ENCODE data around the gene PNPLA1. TPM values are rescaled to one million over a fixed set of nuclear protein-coding genes. Genes with fewer than 3 reads are reported as not detected.

The PNPLA1 gene
- total and polyA plus RNA-seq, 4 donors = 0.20 to 0.27 TPM; not detected in 2

DNA sequence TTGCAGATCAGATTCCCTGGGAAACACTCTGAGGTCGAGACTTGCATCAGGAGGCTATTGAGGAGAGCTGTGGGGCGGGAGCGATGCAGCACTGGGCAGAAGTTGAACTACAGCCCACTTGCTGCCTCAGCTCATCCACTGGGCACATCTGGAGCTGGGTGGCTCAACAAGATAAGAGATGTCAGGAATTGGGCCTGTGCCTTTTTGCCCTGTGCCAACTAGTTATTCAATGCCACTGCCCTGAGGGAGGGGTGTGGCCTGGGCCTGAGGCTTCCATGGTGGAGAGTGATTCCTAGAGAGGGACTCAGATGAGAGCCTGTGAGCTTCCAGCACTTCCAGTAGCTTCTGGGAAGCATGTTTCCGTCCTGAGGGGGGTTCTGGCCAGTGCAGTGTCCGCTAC lies 40.6 kb upstream of the PNPLA1 start:
- Histone ChIP-seq H3K4me3 (ENCODE audit: low read depth, low read length) (no peak overlapping the region), H3K27me3 (ENCODE audit: control insufficient read depth, insufficient read depth, low read length) (no peaks in the 10 kb centered on the region), H3K27ac (ENCODE audit: low read depth, low read length) (no peak overlapping the region), H3K9me3 (ENCODE audit: control insufficient read depth, insufficient read depth, low read length) (no peaks in the 10 kb centered on the region), H3K36me3 (ENCODE audit: control insufficient read depth, insufficient read depth, low read length) (peaks cover 57% of the 10 kb centered on the region), H3K4me1 (ENCODE audit: control insufficient read depth, insufficient read depth, low read length) (peaks cover 21% of the 10 kb centered on the region)
- 93% methylated on average over 3 of the region's 5 CpGs for WGBS (ENCODE audit: insufficient coverage)
- no peak for DNase-seq (ENCODE audit: low read depth in 4 of 6, low spot score in 6 of 6)

DNA sequence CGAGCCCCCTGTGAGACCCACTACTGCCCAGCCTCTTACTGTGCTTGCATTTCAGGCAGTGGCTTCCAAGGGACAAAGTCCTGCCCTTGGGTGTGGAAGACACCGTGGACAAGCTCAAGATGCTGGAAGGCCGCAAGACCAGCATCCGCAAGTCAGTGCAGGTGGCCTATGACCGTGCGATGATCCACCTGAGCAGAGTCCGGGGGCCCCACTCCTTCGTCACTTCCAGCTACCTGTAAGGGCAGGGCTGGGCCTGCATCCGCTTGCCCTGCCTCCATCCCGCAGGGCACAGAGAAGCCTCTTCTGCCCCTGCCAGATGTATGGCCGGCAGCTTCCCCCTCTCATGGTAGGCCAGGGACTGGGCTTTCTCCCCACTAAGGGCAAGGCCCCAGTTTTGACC lies 39.5 kb upstream of the PNPLA1 start:
- WGBS (ENCODE audit: insufficient coverage) = 96% methylated on average over 11 of the region's 11 CpGs
- no peaks in the 10 kb centered on the region for H3K27me3 ChIP-seq (ENCODE audit: control insufficient read depth, insufficient read depth, low read length)
- H3K4me1 ChIP-seq (ENCODE audit: control insufficient read depth, insufficient read depth, low read length) = peaks cover 17% of the 10 kb centered on the region
- no peaks in the 10 kb centered on the region for H3K9me3 ChIP-seq (ENCODE audit: control insufficient read depth, insufficient read depth, low read length)
- H3K27ac ChIP-seq (ENCODE audit: low read depth, low read length) = no peak overlapping the region
- no peak overlapping the region for H3K4me3 ChIP-seq (ENCODE audit: low read depth, low read length)
- peaks cover 48% of the 10 kb centered on the region for H3K36me3 ChIP-seq (ENCODE audit: control insufficient read depth, insufficient read depth, low read length)
- no peak for DNase-seq (ENCODE audit: low read depth in 4 of 6, low spot score in 6 of 6)

DNA sequence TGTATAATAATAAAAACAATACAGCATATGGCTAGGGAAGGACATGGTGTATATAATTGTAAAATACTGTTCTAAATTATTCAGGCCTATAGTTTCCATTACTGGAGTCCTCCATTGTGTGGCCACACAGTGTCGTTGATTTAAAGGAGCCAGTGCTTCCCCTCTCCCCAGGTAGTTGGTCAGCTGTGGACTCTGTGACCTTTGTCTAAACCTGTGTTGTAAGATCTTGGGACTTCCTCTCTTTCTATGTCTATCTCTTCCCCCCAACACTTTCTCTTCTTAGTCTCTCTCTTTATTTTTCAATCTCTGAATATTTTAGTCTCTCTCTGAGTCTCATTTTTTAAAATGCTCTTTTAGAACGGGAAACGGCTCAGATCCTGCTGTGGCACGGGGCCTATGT lies 37.7 kb upstream of the PNPLA1 start:
- Histone ChIP-seq H3K36me3 (ENCODE audit: control insufficient read depth, insufficient read depth, low read length) (peaks cover 53% of the 10 kb centered on the region), H3K9me3 (ENCODE audit: control insufficient read depth, insufficient read depth, low read length) (no peaks in the 10 kb centered on the region), H3K4me3 (ENCODE audit: low read depth, low read length) (no peak overlapping the region), H3K27ac (ENCODE audit: low read depth, low read length) (no peak overlapping the region), H3K4me1 (ENCODE audit: control insufficient read depth, insufficient read depth, low read length) (peaks cover 16% of the 10 kb centered on the region), H3K27me3 (ENCODE audit: control insufficient read depth, insufficient read depth, low read length) (no peaks in the 10 kb centered on the region)
- no peak for DNase-seq (ENCODE audit: low read depth in 4 of 6, low spot score in 6 of 6)
- 80% methylated on average over 1 of the region's 4 CpGs for WGBS (ENCODE audit: insufficient coverage)

DNA sequence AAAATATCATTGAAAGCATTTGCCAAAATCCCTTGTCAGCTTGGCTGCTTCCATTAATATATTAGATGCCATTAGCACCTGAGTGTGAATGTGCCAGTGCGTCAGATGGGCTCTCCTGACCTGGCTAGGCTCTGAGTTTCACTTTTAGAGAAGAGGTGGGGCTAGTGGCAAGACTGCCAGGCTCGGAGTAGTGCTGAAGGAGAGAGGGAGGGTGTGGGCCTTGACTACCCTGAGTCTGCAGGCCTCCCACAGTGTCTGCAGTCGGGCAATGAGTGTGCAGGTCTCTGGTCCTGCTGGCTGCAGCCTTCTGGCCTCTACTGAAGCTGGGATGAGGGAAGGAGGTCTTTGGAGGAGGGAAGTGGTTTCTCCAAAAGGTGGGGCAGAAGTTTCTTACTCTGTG lies 34.6 kb upstream of the PNPLA1 start:
- Histone ChIP-seq H3K4me1 (ENCODE audit: control insufficient read depth, insufficient read depth, low read length) (no peaks in the 10 kb centered on the region), H3K27ac (ENCODE audit: low read depth, low read length) (no peak overlapping the region), H3K4me3 (ENCODE audit: low read depth, low read length) (no peak overlapping the region), H3K9me3 (ENCODE audit: control insufficient read depth, insufficient read depth, low read length) (no peaks in the 10 kb centered on the region), H3K27me3 (ENCODE audit: control insufficient read depth, insufficient read depth, low read length) (no peaks in the 10 kb centered on the region), H3K36me3 (ENCODE audit: control insufficient read depth, insufficient read depth, low read length) (peaks cover 29% of the 10 kb centered on the region)
- DNase-seq (ENCODE audit: low read depth in 4 of 6, low spot score in 6 of 6) = no peak
- WGBS (ENCODE audit: insufficient coverage) = 38% methylated on average over 3 of the region's 3 CpGs

DNA sequence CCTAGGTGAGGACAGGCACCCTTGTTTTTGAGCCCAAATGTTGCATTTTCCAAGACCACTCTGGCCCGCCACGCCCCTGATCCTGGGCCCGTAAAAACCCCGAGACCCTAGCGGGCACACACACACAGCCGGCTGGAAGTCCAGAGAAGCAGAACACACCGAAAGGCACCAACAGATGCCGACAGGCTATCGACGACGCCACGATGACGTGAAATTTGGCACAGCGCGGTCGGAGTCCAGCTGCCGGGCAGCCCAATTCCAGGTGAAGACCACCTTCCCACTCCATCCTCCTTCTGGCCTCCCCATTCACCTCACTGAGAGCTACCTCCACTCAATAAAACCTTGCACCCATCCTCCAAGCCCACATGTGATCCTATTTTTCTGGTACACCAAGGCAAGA lies 34.0 kb upstream of the PNPLA1 start:
- no peak overlapping the region for H3K27ac ChIP-seq (ENCODE audit: low read depth, low read length)

DNA sequence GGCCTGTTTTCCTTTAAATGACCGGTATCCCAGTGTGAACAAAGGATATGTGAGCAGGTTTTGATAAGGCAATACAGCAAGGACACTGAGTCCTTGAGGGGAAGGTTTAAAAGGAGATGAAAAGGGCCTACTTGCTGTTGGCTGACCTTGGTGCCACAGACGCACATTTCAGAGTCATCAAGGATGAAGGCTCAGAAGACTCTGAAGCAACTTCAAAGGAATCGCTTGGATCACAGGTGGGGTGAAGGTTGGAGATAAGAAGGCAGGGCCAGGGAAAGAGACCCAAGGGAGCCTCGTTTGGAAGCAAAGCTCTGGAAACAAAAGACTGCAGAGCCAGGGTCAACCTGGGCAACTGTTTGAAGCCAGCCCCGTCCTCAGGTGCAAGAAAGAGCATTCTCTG lies 30.1 kb upstream of the PNPLA1 start:
- Histone ChIP-seq H3K27ac (ENCODE audit: low read depth, low read length) (no peak overlapping the region), H3K4me1 (ENCODE audit: control insufficient read depth, insufficient read depth, low read length) (peaks cover 3% of the 10 kb centered on the region), H3K27me3 (ENCODE audit: control insufficient read depth, insufficient read depth, low read length) (no peaks in the 10 kb centered on the region), H3K9me3 (ENCODE audit: control insufficient read depth, insufficient read depth, low read length) (no peaks in the 10 kb centered on the region), H3K4me3 (ENCODE audit: low read depth, low read length) (no peak overlapping the region), H3K36me3 (ENCODE audit: control insufficient read depth, insufficient read depth, low read length) (peaks cover 9% of the 10 kb centered on the region)
- no peak for DNase-seq (ENCODE audit: low read depth in 4 of 6, low spot score in 6 of 6)
- WGBS (ENCODE audit: insufficient coverage) = 68% methylated on average over 5 of the region's 5 CpGs

More for the DNA sequence above, 34.0 kb upstream of the PNPLA1 start:
- WGBS (ENCODE audit: insufficient coverage) = 94% methylated on average over 17 of the region's 17 CpGs
- DNase-seq (ENCODE audit: low read depth in 4 of 6, low spot score in 6 of 6) = no peak
- H3K4me1 ChIP-seq (ENCODE audit: control insufficient read depth, insufficient read depth, low read length) = no peaks in the 10 kb centered on the region
- H3K36me3 ChIP-seq (ENCODE audit: control insufficient read depth, insufficient read depth, low read length) = peaks cover 23% of the 10 kb centered on the region
- no peak overlapping the region for H3K4me3 ChIP-seq (ENCODE audit: low read depth, low read length)
- H3K9me3 ChIP-seq (ENCODE audit: control insufficient read depth, insufficient read depth, low read length) = no peaks in the 10 kb centered on the region
- no peaks in the 10 kb centered on the region for H3K27me3 ChIP-seq (ENCODE audit: control insufficient read depth, insufficient read depth, low read length)

DNA sequence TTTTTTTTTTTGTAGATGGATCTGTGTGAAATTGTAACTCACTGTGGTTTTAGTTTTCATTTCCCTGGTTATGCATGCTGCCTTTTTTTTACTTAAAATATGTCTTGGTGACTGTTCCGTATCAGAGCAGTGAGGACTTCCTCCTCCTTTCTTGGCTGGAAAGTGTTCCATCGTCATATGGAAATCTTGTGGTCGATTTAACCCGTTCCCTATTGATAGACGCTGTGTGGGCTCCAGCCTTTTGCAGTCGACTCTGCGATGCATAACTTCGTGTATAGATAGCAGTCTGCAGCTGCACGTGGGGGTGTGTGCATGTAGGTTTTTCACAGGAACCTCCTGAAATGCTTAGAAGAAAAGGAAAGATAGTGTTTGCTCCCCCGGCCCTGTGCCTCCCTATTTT lies 28.1 kb upstream of the PNPLA1 start:
- Histone ChIP-seq H3K36me3 (ENCODE audit: control insufficient read depth, insufficient read depth, low read length) (no peaks in the 10 kb centered on the region), H3K4me1 (ENCODE audit: control insufficient read depth, insufficient read depth, low read length) (peaks cover 8% of the 10 kb centered on the region), H3K27ac (ENCODE audit: low read depth, low read length) (no peak overlapping the region), H3K4me3 (ENCODE audit: low read depth, low read length) (no peak overlapping the region), H3K27me3 (ENCODE audit: control insufficient read depth, insufficient read depth, low read length) (no peaks in the 10 kb centered on the region), H3K9me3 (ENCODE audit: control insufficient read depth, insufficient read depth, low read length) (no peaks in the 10 kb centered on the region)
- WGBS (ENCODE audit: insufficient coverage) = 60% methylated on average over 3 of the region's 10 CpGs
- no peak for DNase-seq (ENCODE audit: low read depth in 4 of 6, low spot score in 6 of 6)

DNA sequence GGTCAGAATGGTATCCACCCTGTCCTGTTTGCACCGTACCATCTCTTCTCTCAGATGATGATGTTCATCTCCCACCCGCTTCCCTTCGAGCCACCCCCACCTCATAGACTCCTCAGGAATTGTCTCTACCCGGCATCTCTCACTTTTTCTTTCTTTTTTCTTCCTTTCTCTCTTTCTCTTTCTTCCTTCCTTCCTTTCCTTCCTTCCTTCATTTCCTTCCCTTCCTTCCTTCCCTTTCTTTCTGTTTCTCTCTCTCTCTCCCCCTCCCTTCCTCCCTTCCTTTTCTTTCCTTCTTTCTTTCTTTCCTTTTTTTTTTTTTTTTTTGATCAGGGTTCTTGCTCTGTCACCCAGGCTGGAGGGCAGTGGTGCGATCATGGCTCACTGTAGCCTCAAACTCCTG lies 27.7 kb upstream of the PNPLA1 start:
- H3K4me3 ChIP-seq (ENCODE audit: low read depth, low read length) = no peak overlapping the region
- DNase-seq (ENCODE audit: low read depth in 4 of 6, low spot score in 6 of 6) = no peak
- no peaks in the 10 kb centered on the region for H3K27me3 ChIP-seq (ENCODE audit: control insufficient read depth, insufficient read depth, low read length)
- no peaks in the 10 kb centered on the region for H3K9me3 ChIP-seq (ENCODE audit: control insufficient read depth, insufficient read depth, low read length)
- WGBS (ENCODE audit: insufficient coverage) = 86% methylated on average over 5 of the region's 5 CpGs
- H3K4me1 ChIP-seq (ENCODE audit: control insufficient read depth, insufficient read depth, low read length) = peaks cover 8% of the 10 kb centered on the region
- H3K27ac ChIP-seq (ENCODE audit: low read depth, low read length) = no peak overlapping the region
- H3K36me3 ChIP-seq (ENCODE audit: control insufficient read depth, insufficient read depth, low read length) = no peaks in the 10 kb centered on the region

DNA sequence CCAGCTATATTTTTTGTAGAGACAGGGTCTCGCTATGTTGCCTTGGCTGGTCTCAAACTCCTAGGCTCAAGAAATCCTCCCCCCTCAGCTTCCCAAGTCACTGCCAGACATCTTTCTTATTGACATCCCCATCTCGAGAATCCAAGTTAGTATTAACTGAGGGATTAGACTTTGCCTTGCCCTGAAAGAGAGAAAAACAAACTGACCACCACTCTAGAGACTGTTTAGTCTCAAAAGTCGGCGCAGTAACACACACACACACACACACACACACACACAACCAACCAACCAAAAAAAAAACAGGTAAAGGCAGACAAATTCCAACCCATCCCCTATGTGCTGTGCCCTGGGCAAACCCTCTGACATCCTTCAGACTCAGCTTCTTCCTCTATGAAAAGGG lies 27.2 kb upstream of the PNPLA1 start:
- Histone ChIP-seq H3K36me3 (ENCODE audit: control insufficient read depth, insufficient read depth, low read length) (no peaks in the 10 kb centered on the region), H3K9me3 (ENCODE audit: control insufficient read depth, insufficient read depth, low read length) (no peaks in the 10 kb centered on the region), H3K27ac (ENCODE audit: low read depth, low read length) (no peak overlapping the region), H3K4me1 (ENCODE audit: control insufficient read depth, insufficient read depth, low read length) (peaks cover 8% of the 10 kb centered on the region), H3K27me3 (ENCODE audit: control insufficient read depth, insufficient read depth, low read length) (no peaks in the 10 kb centered on the region), H3K4me3 (ENCODE audit: low read depth, low read length) (no peak overlapping the region)
- no peak for DNase-seq (ENCODE audit: low read depth in 4 of 6, low spot score in 6 of 6)
- WGBS (ENCODE audit: insufficient coverage) = 61% methylated on average over 2 of the region's 4 CpGs

DNA sequence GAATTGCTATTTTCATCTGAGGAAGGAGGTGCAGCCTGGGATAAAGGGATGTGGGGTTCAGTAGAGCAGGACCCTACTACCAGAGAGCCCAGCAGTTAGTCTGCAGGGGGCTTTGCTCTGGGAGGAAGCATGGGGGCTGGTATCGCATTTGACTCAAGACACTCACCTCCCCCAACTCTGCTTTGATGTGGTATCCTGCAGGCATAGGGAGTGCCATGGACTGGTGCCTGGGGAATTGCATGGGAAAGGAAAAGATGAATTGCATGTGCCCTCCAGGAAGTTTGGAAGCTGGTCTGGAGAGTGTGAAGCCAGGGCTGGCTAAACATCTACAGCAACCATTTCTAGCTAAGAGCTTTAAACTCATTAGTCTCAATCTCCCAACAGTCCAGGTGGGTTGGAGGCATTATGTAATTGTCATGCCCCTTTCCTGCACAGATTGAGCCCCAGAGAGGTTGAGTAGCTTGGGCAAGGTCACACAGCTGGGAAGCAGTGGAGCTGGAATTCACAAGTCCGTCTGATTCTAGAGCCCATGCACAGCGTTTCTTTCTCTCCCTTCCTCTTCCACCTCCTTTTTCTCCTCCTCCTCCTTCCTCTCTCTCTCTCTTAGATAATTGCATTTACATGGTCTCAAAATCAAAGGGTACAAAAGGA lies 26.2 kb upstream of the PNPLA1 start:
- H3K9me3 ChIP-seq (ENCODE audit: control insufficient read depth, insufficient read depth, low read length) = no peaks in the 10 kb centered on the region

More for the DNA sequence above, 26.2 kb upstream of the PNPLA1 start:
- no peak overlapping the region for H3K4me3 ChIP-seq (ENCODE audit: low read depth, low read length)
- WGBS (ENCODE audit: insufficient coverage) = no CpG with 5 or more reads among the region's 3 CpGs
- H3K27me3 ChIP-seq (ENCODE audit: control insufficient read depth, insufficient read depth, low read length) = no peaks in the 10 kb centered on the region
- peaks cover 8% of the 10 kb centered on the region for H3K4me1 ChIP-seq (ENCODE audit: control insufficient read depth, insufficient read depth, low read length)
- H3K27ac ChIP-seq (ENCODE audit: low read depth, low read length) = no peak overlapping the region
- no peaks in the 10 kb centered on the region for H3K36me3 ChIP-seq (ENCODE audit: control insufficient read depth, insufficient read depth, low read length)
- DNase-seq (ENCODE audit: low read depth in 4 of 6, low spot score in 6 of 6) = no peak
